Measurements from ENCODE around the gene MIEN1. TPM values are rescaled to one million over a fixed set of nuclear protein-coding genes. Genes with fewer than 3 reads are reported as not detected.

MIEN1 gene
- polyA plus RNA-seq, 4 donors: 51.5 to 155 (median 114) TPM

- Histone ChIP-seq H3K27me3 (ENCODE audit: control insufficient read depth in 3 of 3, insufficient read depth in 3 of 3, low read length in 3 of 3) (no peaks in the 10 kb centered on the region), H3K36me3 (ENCODE audit: control insufficient read depth in 3 of 3, insufficient read depth in 2 of 3, low read depth in 1 of 3, low read length in 3 of 3) (peaks cover 0 to 3% (median 0%) of the 10 kb centered on the region in 3 donors), H3K4me1 (ENCODE audit: control insufficient read depth in 3 of 3, insufficient read depth in 2 of 3, low read depth in 1 of 3, low read length in 2 of 3) (peaks cover 3 to 42% (median 6%) of the 10 kb centered on the region in 3 donors), H3K4me3 (ENCODE audit: low read depth in 1 of 3, low read length in 3 of 3) (no peak overlapping the region), H3K27ac (ENCODE audit: low read depth in 1 of 3, low read length in 2 of 3) (no peak overlapping the region), H3K9me3 (ENCODE audit: control insufficient read depth in 2 of 2, insufficient read depth in 1 of 2, low read depth in 1 of 2, low read length in 1 of 2) (no peaks in the 10 kb centered on the region)
- FAIRE-seq: no peak
- 78 to 83% (median 82%) methylated on average over 6 of the region's 6 CpGs for WGBS, 3 donors
- no peak for DNase-seq
Measured at GRCh38 chr17:39696731-39697130, 33.6 kb downstream of the MIEN1 start.

DNA sequence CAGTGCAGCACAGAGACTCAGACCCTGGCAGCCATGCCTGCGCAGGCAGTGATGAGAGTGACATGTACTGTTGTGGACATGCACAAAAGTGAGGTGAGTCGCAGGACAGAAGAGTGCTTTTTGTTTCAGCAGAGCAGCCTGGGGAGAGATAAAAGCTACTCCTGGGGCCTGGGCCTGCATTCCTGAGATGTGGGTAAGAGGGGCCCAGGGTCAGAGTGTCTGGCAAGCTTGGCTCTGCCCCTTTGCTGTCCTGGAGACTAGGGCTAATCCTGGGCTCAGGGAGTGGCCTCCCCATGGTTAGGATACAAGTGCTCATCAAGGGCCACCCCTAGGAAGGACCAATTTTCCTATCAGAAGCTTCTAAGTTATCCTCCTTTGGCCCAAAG is 35.2 kb downstream of the MIEN1 start:
- H3K9me3 ChIP-seq (ENCODE audit: control insufficient read depth in 2 of 2, insufficient read depth in 1 of 2, low read depth in 1 of 2, low read length in 1 of 2): no peaks in the 10 kb centered on the region

GRCh38 chr17:39694593-39694992 is 35.7 kb downstream of the MIEN1 start:
- DNase-seq (no peak), FAIRE-seq (no peak)
- Histone ChIP-seq H3K27me3 (ENCODE audit: control insufficient read depth in 3 of 3, insufficient read depth in 3 of 3, low read length in 3 of 3) (no peaks in the 10 kb centered on the region), H3K27ac (ENCODE audit: low read depth in 1 of 3, low read length in 2 of 3) (peak overlapping the region in 2 of 3 donors; percentile 61 to 87), H3K4me3 (ENCODE audit: low read depth in 1 of 3, low read length in 3 of 3) (no peak overlapping the region), H3K4me1 (ENCODE audit: control insufficient read depth in 3 of 3, insufficient read depth in 2 of 3, low read depth in 1 of 3, low read length in 2 of 3) (peaks cover 3 to 41% (median 6%) of the 10 kb centered on the region in 3 donors), H3K9me3 (ENCODE audit: control insufficient read depth in 2 of 2, insufficient read depth in 1 of 2, low read depth in 1 of 2, low read length in 1 of 2) (no peaks in the 10 kb centered on the region), H3K36me3 (ENCODE audit: control insufficient read depth in 3 of 3, insufficient read depth in 2 of 3, low read depth in 1 of 3, low read length in 3 of 3) (peaks cover 0 to 2% (median 0%) of the 10 kb centered on the region in 3 donors)
- 89 to 94% (median 91%) methylated on average over 5 of the region's 5 CpGs for WGBS, 3 donors

More for the DNA sequence above, 35.2 kb downstream of the MIEN1 start:
- Histone ChIP-seq H3K27ac (ENCODE audit: low read depth in 1 of 3, low read length in 2 of 3) (peak overlapping the region; percentile 27 to 87 (median 61)), H3K4me3 (ENCODE audit: low read depth in 1 of 3, low read length in 3 of 3) (no peak overlapping the region), H3K4me1 (ENCODE audit: control insufficient read depth in 3 of 3, insufficient read depth in 2 of 3, low read depth in 1 of 3, low read length in 2 of 3) (peaks cover 3 to 41% (median 6%) of the 10 kb centered on the region in 3 donors), H3K27me3 (ENCODE audit: control insufficient read depth in 3 of 3, insufficient read depth in 3 of 3, low read length in 3 of 3) (no peaks in the 10 kb centered on the region), H3K36me3 (ENCODE audit: control insufficient read depth in 3 of 3, insufficient read depth in 2 of 3, low read depth in 1 of 3, low read length in 3 of 3) (peaks cover 0 to 2% (median 0%) of the 10 kb centered on the region in 3 donors)
- FAIRE-seq (no peak), DNase-seq (no peak)
- WGBS, 3 donors: 83 to 89% (median 86%) methylated on average over 2 of the region's 2 CpGs

GRCh38 chr17:39688945-39689344 is 41.4 kb downstream of the MIEN1 start:
- no peak for DNase-seq
- no peak for FAIRE-seq
- Histone ChIP-seq H3K4me3 (ENCODE audit: low read depth in 1 of 3, low read length in 3 of 3) (peak overlapping the region in 1 of 3 donors; percentile 79), H3K27ac (ENCODE audit: low read depth in 1 of 3, low read length in 2 of 3) (peak overlapping the region in 1 of 3 donors; percentile 92), H3K9me3 (ENCODE audit: control insufficient read depth in 2 of 2, insufficient read depth in 1 of 2, low read depth in 1 of 2, low read length in 1 of 2) (no peaks in the 10 kb centered on the region), H3K36me3 (ENCODE audit: control insufficient read depth in 3 of 3, insufficient read depth in 2 of 3, low read depth in 1 of 3, low read length in 3 of 3) (peaks cover 0 to 17% (median 0%) of the 10 kb centered on the region in 3 donors), H3K27me3 (ENCODE audit: control insufficient read depth in 3 of 3, insufficient read depth in 3 of 3, low read length in 3 of 3) (no peaks in the 10 kb centered on the region), H3K4me1 (ENCODE audit: control insufficient read depth in 3 of 3, insufficient read depth in 2 of 3, low read depth in 1 of 3, low read length in 2 of 3) (peaks cover 4 to 22% (median 7%) of the 10 kb centered on the region in 3 donors)
- WGBS, 3 donors: 49 to 59% (median 54%) methylated on average over 3 of the region's 3 CpGs

GRCh38 chr17:39688475-39688835 is 41.9 kb downstream of the MIEN1 start:
- FAIRE-seq (no peak), DNase-seq (peak in 1 of 2 donors; percentile 48)

DNA sequence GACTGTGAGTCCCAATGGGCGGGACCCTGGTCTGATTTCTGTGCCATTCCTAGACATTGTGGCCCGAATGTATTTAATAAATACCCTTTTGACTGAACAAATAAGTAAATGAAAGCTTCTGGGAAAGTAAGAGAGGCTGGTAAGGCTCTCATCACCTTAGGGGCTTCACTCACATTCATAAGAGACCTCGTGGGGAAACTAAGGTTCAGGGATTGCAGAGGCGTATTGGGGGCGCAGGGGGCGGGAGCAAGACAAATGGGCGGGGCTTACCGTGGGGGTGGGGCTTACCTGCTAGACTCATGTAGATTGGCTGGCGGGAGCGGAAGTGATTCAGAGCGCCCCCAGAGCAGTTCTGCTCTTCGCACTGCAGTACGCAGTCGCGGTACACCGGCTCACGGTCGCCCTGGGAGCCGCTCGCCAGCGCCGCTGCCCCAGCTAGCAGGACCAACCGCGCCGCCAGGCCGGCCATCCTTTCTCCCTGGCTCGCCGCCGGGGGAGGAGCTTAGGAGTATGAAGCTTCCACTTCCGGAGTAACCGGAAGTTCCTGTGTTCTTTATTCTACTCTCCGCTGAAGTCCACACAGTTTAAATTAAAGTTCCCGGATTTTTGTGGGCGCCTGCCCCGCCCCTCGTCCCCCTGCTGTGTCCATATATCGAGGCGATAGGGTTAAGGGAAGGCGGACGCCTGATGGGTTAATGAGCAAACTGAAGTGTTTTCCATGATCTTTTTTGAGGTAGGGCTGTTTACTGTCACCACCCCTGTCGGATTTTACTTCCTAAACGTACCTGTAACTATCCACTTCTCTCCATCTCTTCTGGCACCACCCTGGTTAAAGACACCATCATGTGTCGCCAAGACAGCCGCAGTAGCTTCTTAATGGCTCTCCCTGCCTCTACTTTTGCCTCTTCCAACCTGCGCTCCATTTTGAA is 42.5 kb downstream of the MIEN1 start, which contains the start of gene PGAP3:
PGAP3 (minus strand) TSS at position 512 of the 929 bp plus-strand sequence; CDS start at position 469, 43 bp downstream.
- Histone ChIP-seq H3K4me3 (ENCODE audit: low read depth in 1 of 3, low read length in 3 of 3) (peak within 1 kb of the TSS; percentile 61 to 82 (median 79)), H3K27ac (ENCODE audit: low read depth in 1 of 3, low read length in 2 of 3) (peak within 1 kb of the TSS; percentile 79 to 97 (median 92)), H3K36me3 (ENCODE audit: control insufficient read depth in 3 of 3, insufficient read depth in 2 of 3, low read depth in 1 of 3, low read length in 3 of 3) (peaks cover 0 to 27% (median 0%) of the 10 kb centered on the region in 3 donors), H3K27me3 (ENCODE audit: control insufficient read depth in 3 of 3, insufficient read depth in 3 of 3, low read length in 3 of 3) (no peaks in the 10 kb centered on the region), H3K9me3 (ENCODE audit: control insufficient read depth in 2 of 2, insufficient read depth in 1 of 2, low read depth in 1 of 2, low read length in 1 of 2) (no peaks in the 10 kb centered on the region), H3K4me1 (ENCODE audit: control insufficient read depth in 3 of 3, insufficient read depth in 2 of 3, low read depth in 1 of 3, low read length in 2 of 3) (peaks cover 4 to 15% (median 7%) of the 10 kb centered on the region in 3 donors)
- FAIRE-seq (no peak), DNase-seq (peak; percentile 88 to 93)
- 2 to 3% (median 2%) methylated on average over 44 to 45 of the region's 45 CpGs for WGBS, 3 donors

More at GRCh38 chr17:39688475-39688835, 41.9 kb downstream of the MIEN1 start:
- H3K4me3 ChIP-seq (ENCODE audit: low read depth in 1 of 3, low read length in 3 of 3): peak overlapping the region; percentile 61 to 82 (median 79)
- peak overlapping the region; percentile 79 to 97 (median 92) for H3K27ac ChIP-seq (ENCODE audit: low read depth in 1 of 3, low read length in 2 of 3)
- peaks cover 0 to 21% (median 0%) of the 10 kb centered on the region in 3 donors for H3K36me3 ChIP-seq (ENCODE audit: control insufficient read depth in 3 of 3, insufficient read depth in 2 of 3, low read depth in 1 of 3, low read length in 3 of 3)
- no peaks in the 10 kb centered on the region for H3K27me3 ChIP-seq (ENCODE audit: control insufficient read depth in 3 of 3, insufficient read depth in 3 of 3, low read length in 3 of 3)
- WGBS, 3 donors: 20 to 32% (median 29%) methylated on average over 6 of the region's 6 CpGs
- H3K9me3 ChIP-seq (ENCODE audit: control insufficient read depth in 2 of 2, insufficient read depth in 1 of 2, low read depth in 1 of 2, low read length in 1 of 2): no peaks in the 10 kb centered on the region
- peaks cover 4 to 20% (median 7%) of the 10 kb centered on the region in 3 donors for H3K4me1 ChIP-seq (ENCODE audit: control insufficient read depth in 3 of 3, insufficient read depth in 2 of 3, low read depth in 1 of 3, low read length in 2 of 3)

GRCh38 chr17:39687101-39687545 is 43.2 kb downstream of the MIEN1 start:
- WGBS, 3 donors: 14 to 49% (median 21%) methylated on average over 6 of the region's 6 CpGs
- peaks cover 0 to 30% (median 0%) of the 10 kb centered on the region in 3 donors for H3K36me3 ChIP-seq (ENCODE audit: control insufficient read depth in 3 of 3, insufficient read depth in 2 of 3, low read depth in 1 of 3, low read length in 3 of 3)
- peak overlapping the region; percentile 61 to 82 (median 79) for H3K4me3 ChIP-seq (ENCODE audit: low read depth in 1 of 3, low read length in 3 of 3)
- H3K27me3 ChIP-seq (ENCODE audit: control insufficient read depth in 3 of 3, insufficient read depth in 3 of 3, low read length in 3 of 3): no peaks in the 10 kb centered on the region
- DNase-seq (peak; percentile 55 to 89), FAIRE-seq (no peak)
- H3K4me1 ChIP-seq (ENCODE audit: control insufficient read depth in 3 of 3, insufficient read depth in 2 of 3, low read depth in 1 of 3, low read length in 2 of 3): peaks cover 4 to 15% (median 7%) of the 10 kb centered on the region in 3 donors
- H3K27ac ChIP-seq (ENCODE audit: low read depth in 1 of 3, low read length in 2 of 3): peak overlapping the region; percentile 79 to 97 (median 92)
- no peaks in the 10 kb centered on the region for H3K9me3 ChIP-seq (ENCODE audit: control insufficient read depth in 2 of 2, insufficient read depth in 1 of 2, low read depth in 1 of 2, low read length in 1 of 2)

DNA sequence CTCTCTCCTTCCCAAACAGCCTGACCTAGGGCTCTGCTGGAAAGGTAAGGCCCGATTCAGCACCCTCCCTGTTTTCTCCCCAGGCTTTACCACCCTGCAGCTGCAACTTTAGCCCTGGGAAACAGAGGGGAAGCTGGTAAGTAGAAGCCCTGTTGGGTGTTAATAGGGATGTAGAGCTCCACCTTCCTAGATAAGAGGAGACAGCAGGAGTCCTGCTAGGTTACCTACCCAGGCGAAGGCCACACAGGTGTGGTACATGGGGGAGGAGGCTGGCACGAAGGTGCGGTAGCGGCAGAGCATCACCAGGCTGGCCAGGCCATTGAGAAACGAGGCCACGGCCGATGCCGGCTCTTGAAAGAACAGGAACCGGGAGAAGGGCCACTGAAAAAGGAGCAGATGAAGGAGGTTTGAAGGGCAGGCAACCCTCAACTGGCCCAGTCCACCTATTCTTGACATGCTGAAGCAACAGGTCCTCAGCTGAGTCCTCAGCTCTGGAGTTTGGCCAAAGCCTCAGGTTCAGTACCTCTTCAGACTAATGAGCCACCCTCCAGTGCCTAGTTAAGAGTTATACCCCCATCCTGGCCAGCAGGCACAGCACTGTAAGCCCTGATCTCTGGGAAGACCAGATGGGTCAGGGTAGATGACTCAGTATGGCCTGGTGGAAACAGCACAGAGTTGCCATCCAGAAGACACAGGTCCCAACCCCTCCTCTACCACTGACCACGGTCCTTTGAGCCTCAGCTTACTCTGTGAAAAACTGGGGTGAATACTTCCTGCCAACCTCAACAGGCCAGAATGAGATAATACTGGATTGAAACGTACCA is 45.8 kb downstream of the MIEN1 start:
- DNase-seq (peak in 1 of 2 donors; percentile 52), FAIRE-seq (no peak)
- Histone ChIP-seq H3K9me3 (ENCODE audit: control insufficient read depth in 2 of 2, insufficient read depth in 1 of 2, low read depth in 1 of 2, low read length in 1 of 2) (no peaks in the 10 kb centered on the region), H3K27ac (ENCODE audit: low read depth in 1 of 3, low read length in 2 of 3) (no peak overlapping the region), H3K36me3 (ENCODE audit: control insufficient read depth in 3 of 3, insufficient read depth in 2 of 3, low read depth in 1 of 3, low read length in 3 of 3) (peaks cover 0 to 50% (median 0%) of the 10 kb centered on the region in 3 donors), H3K4me1 (ENCODE audit: control insufficient read depth in 3 of 3, insufficient read depth in 2 of 3, low read depth in 1 of 3, low read length in 2 of 3) (peaks cover 6 to 34% (median 7%) of the 10 kb centered on the region in 3 donors), H3K27me3 (ENCODE audit: control insufficient read depth in 3 of 3, insufficient read depth in 3 of 3, low read length in 3 of 3) (no peaks in the 10 kb centered on the region), H3K4me3 (ENCODE audit: low read depth in 1 of 3, low read length in 3 of 3) (no peak overlapping the region)
- WGBS, 3 donors: 66 to 88% (median 71%) methylated on average over 12 of the region's 12 CpGs

All from small intestine (tissue), 7 donors.